H4 (cell line): ENCODE measurements around the gene SAT2. TPM values are rescaled to one million over a fixed set of nuclear protein-coding genes. Genes with fewer than 3 reads are reported as not detected.

Experiments
- DNase-seq: peaks from one replicate; pipeline ENCODE4 v3.0.0-alpha.2; 2015; ENCODE audit warnings: low spot score
- total RNA-seq: library from RNA; depleted of rRNA; stranded (reverse); fragments of >200 nt; shearing (Covaris generic); gene quantifications from 2 replicates; pipeline ENCODE4 v1.2.3, GENCODE V29; 2014

Gene SAT2
- total RNA-seq, 1 experiment from 2014 or later: 45.6 TPM

- no peak for DNase-seq
Measured at GRCh38 chr17:7591596-7591995, 36.0 kb downstream of the SAT2 start.

GRCh38 chr17:7590743-7591142 is 36.9 kb downstream of the SAT2 start:
- DNase-seq: no peak

- DNase-seq: no peak
Measured at GRCh38 chr17:7589891-7590691, 37.5 kb downstream of the SAT2 start, which contains the start of gene SOX15. SOX15 (minus strand) TSS chr17:7590094; CDS start chr17:7589676, 418 bp downstream.

- no peak for DNase-seq
Measured at GRCh38 chr17:7589204-7589868, 38.3 kb downstream of the SAT2 start.

- DNase-seq: no peak
Measured at GRCh38 chr17:7588553-7589203, 38.9 kb downstream of the SAT2 start.

GRCh38 chr17:7587420-7588151 is 40.0 kb downstream of the SAT2 start:
- DNase-seq: no peak

GRCh38 chr17:7586673-7587419 is 40.8 kb downstream of the SAT2 start:
- DNase-seq: no peak

GRCh38 chr17:7583253-7584109 is 44.1 kb downstream of the SAT2 start, which contains the start of gene MPDU1:
MPDU1 (plus strand) TSS chr17:7583852; CDS start chr17:7583863, 11 bp downstream.
- peak; percentile 91 for DNase-seq

GRCh38 chr17:7582396-7583252 is 45.0 kb downstream of the SAT2 start:
- DNase-seq: no peak

GRCh38 chr17:7580604-7581575 is 46.7 kb downstream of the SAT2 start:
- no peak for DNase-seq

- DNase-seq: no peak
Measured at GRCh38 chr17:7579834-7580603, 47.6 kb downstream of the SAT2 start.

GRCh38 chr17:7579001-7579833 is 48.4 kb downstream of the SAT2 start, which contains the start of gene CD68:
CD68 (plus strand) TSS chr17:7579638; CDS start chr17:7579678, 40 bp downstream.
- peak; percentile 84 for DNase-seq

GRCh38 chr17:7577327-7578199 is 50.1 kb downstream of the SAT2 start:
- no peak for DNase-seq

GRCh38 chr17:7576432-7576937 is 51.1 kb downstream of the SAT2 start:
- no peak for DNase-seq
